K562 treated with DMSO at 1 percent for 12 hours (cell line): Measurements from ENCODE around the gene FUS. TPM values are rescaled to one million over a fixed set of nuclear protein-coding genes. Genes with fewer than 3 reads are reported as not detected.

Source experiments
- total RNA-seq: library from RNA; unstranded; fragments of 300-600 nt; gene quantifications from 2 replicates; pipeline ENCODE4 v1.2.3, GENCODE V29; 2022; ENCODE audit not compliant: insufficient read depth

FUS gene
- total RNA-seq, result 164 and 238 TPM in 2 replicates

DNA sequence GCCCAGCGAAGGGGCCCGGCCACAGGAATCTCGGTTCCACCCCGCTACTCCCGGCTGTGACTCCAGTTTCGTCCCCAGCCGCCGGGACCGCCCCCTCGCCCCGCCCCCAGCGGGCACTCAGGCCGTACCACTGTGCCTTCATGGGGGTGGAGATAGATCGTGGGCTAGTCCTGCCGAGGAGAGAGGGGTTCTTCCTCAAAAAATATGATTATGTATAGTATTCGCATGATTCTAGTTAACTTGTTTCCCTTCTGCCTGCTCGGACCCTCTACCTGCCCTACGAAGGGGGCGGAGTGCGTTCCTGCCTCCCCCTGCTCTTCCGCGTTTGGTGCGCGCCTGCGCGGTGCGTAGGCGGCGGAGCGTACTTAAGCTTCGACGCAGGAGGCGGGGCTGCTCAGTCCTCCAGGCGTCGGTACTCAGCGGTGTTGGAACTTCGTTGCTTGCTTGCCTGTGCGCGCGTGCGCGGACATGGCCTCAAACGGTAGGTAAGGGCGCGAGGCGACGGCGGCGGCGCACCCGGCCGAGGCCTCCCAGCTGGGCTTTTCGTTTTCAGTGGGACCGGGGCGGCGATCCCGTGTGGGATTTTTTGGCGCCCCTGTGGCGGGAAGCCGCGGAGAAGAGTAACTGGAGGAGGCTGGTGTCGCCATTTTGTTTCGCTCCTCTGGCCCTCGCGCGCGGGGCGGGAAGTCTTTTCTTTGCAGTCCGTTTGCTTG, at the start of gene FUS:
FUS (plus strand) TSS at position 393 of the 713 bp plus-strand sequence; CDS start at position 469, 76 bp downstream.

DNA sequence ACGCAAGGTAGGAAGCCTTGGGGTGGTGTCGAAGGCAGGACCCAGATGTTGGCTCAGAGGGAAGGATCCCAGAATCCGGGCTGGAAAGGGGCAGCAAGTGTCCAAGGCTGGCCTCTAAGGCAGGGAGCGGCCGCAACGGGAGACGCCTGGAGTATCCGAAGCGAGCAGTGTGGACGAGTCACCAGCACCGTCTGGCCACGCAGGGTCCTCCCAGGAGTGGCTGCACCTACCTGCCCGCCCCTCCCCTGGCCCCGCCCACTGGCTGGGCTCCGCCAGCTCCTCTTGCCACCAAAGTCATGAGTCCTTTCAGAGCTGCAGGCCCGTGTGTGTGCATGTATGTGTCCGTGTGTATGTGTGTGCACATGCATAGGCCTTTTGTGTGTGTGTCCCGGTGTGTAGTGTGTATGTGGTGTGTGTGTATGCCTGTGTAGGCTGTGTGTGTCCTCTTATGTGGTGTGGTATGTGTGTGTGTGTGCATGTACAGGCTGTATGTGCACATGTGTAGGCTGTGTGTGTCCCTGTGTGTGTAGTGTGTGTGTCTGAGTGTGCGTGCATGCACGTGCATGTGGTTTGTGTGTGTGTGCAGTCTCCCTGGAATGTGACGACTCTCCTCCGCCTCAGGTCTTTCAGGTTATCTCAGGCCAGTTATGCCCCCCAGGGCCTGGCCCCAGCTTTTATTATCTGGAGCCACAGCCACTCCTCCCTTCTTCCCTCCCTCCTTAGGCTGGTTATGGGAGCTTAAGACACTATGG, 44.2 kb upstream of the FUS start, which contains the start of gene PRSS8:
PRSS8 (minus strand) TSS at position 193 of the 752 bp plus-strand sequence. CDS start 229 bp downstream, outside the sequence.

DNA sequence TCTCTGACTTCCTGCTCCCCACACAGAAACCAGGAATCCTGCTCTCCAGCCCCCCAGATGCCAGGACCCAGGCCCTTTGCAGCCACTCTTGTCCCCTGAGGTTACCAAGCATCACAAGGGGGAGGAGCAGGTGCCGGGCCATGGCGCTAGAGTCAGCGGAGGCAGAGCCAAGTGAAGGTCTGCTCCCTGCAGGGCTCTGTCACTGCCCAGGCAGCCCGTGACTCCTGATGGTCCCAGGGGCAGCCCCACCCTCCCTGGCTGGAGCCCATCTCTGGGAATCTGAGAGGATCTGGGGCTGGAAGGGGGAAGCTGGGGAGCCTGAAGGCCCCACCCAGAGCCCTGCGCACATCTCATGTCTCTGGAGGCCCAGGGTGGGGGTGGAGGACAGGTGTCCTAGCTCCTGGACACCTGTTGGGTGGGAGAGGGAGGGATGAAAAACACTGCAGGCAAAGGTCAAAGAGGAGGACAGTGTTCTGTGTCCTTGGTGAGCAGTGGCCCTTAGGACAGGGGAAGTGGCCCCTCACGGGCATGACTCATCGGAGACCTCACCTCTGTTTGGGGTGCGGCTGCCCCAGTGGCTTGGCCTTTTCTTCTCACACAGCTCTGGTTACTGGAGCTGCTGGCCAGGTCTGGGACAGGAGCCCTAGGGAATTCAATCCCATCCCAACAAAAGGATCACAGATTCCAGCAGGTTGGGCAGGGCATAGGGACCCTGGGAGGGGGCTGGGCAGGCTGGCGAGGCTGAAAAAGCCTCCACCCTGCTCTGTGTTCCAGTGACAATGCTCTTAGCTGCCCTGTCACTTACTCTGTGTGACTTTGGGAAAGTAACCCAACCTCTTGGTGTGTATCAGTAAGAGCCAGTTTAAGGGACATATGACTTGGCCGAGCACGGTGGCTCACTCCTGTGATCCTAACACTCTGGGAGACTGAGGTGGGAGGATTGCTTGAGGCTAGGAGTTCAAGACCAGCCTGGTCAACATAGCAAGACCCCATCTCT, 29.7 kb upstream of the FUS start, which contains the start of gene PRSS36:
PRSS36 (minus strand) TSS at position 173 of the 997 bp plus-strand sequence; CDS start at position 142, 31 bp downstream.

DNA sequence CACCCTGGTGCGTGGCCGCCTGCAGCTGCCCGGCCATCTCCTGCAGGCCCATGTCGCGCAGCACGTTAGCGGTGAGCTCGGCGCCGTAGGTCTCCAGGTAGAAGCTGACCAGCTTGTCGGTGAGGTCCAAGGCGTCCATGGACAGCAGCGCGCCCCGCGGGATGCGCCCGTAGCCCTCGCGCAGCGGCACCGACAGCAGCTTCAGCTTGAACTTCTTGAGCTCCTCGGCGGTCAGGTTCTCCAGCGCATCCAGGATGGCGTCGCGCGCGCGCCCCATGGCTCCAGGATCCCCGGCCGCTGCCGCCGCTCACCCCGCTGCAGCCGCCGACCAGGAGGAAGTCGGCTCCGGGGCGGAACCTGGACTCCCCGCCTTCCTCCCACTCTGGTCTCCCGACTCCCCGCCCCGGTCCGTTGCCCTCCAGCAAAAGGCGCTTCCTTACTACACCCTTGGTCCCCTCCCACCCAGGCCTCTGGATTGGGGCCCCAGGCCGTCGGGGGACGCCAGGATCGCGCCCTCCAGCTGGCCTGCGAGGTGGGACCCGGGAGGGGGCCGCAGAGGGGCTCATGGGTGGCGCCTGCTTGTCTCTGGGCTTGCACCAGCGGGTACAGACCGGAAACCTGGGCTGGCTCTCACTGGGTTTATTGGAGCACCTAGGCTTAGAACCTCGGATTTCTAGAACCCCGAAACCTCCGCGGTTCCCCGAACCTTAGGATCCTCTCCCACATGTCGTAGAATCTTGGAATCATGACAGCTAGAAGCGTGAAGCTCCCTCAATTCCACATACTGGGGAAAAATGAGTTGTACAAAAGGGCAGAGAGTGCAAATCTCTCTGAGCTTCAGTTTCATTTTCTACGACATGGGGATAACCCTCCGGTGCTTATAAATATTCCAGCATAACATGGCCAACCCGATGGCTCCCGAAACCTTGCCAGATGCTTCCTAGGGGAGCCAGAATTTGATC, 22.8 kb downstream of the FUS start, which contains the start of gene PYCARD:
PYCARD (minus strand) TSS at position 347 of the 962 bp plus-strand sequence; CDS start at position 277, 70 bp downstream.

DNA sequence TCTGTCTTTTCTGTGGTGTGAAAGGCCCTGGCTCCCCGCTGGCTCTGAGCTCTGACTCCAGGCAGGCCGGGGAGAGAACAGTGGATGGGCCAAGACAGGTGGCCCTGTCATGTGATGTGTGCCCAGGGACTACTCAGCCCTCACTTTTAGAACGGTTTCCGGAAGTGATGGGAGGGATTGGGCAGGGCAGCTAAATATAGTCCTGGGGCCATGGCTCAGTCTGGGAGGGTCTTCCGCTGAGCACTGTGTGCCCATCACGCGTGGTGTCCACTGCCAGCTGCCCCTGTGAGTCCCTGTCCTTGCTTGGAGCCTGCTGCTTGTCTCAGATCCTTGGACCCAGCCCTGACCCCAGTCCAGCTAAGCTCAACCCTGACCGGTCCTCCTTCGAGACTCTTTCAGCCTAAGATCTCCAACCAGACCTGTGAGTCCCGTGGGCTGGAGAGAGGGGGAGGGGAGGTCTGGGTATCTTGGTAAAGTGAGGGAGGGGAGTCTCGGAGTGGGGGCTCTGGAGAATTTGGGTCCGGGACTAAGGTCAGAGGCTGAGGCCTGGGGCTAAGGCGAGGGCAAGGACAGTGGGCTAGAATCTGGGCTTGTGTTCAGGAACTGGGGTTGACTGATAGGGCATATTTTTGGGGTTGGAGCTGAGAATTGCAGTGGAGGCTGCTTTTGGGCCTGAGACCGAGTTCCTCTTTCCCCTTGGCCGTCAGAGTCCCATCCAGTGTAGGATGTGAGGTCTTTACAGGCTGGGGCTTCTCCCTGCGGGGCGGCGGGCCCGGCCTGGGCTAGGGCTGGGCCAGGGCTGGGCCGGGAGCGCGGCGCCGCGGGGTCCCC, 34.2 kb downstream of the FUS start, which contains the start of gene TRIM72:
TRIM72 (plus strand) TSS at position 243 of the 831 bp plus-strand sequence. CDS start 620 bp downstream, outside the sequence.

DNA sequence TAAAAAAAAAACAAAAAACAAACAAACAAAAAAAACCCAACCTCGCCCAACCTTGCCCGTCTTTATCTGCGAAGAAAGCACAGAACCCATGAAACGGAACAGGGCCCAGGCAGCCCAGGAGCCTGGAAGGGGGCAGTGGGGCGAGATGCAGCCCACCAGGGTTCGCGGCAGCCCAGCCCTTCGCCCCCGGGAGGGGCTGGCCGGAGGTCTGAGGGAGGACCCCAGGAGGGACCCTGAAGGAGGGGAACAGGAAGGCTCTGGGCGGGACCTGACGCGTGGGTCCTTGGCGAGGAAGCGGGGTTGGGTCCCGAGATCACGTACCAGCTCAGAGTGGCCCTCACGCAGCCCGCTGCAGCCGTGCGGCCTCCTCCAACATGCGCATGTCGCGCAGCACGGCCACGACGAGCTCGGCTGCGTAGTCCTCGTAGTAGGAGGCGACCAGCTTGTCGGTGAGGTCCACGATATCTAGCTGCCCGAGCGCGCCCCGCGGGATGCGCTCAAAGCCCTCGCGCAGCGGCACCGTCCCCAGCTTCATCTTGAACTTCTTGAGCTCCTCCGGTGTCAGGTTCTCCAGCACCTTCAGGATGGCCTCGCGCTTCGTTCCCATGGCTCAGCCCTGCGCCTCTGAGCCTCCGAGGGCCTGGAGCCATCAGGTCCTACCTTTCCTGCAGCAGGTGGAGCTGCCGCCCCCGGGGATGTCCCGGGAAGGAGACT, 36.6 kb downstream of the FUS start, which contains the start of gene PYDC1:
PYDC1 (minus strand) TSS at position 714 of the 714 bp plus-strand sequence; CDS start at position 607, 107 bp downstream.

Other genes with a start within 250 kb of the FUS start
- 60.2 and 70.0 TPM in 2 replicates for gene ORAI3, start 231.1 kb upstream of the FUS start, total RNA-seq
- gene SETD1A, start 222.4 kb upstream of the FUS start, total RNA-seq, result 9.2 and 21.8 TPM in 2 replicates
- 35.2 and 36.1 TPM in 2 replicates for gene HSD3B7, start 194.9 kb upstream of the FUS start, total RNA-seq
- 0.32 and 0.64 TPM in 2 replicates for gene STX1B, start 169.5 kb upstream of the FUS start, total RNA-seq
- 34.6 and 51.0 TPM in 2 replicates for gene STX4, start 146.6 kb upstream of the FUS start, total RNA-seq
- 11.3 and 15.1 TPM in 2 replicates for gene ZNF668, start 105.9 kb upstream of the FUS start, total RNA-seq
- gene ZNF646, start 105.7 kb upstream of the FUS start, total RNA-seq, result 4.9 and 20.4 TPM in 2 replicates
- 0.90 and 4.8 TPM in 2 replicates for gene PRSS53, start 91.2 kb upstream of the FUS start, total RNA-seq
- gene VKORC1, start 85.3 kb upstream of the FUS start, total RNA-seq, result 174 and 195 TPM in 2 replicates
- gene BCKDK, start 71.8 kb upstream of the FUS start, total RNA-seq, result 33.9 and 40.7 TPM in 2 replicates
- gene KAT8, start 62.5 kb upstream of the FUS start, total RNA-seq, result 63.8 and 95.3 TPM in 2 replicates
- 53.9 and 61.4 TPM in 2 replicates for gene PRSS8, start 44.4 kb upstream of the FUS start, total RNA-seq
- 1.3 and 3.2 TPM in 2 replicates for gene PRSS36, start 30.1 kb upstream of the FUS start, total RNA-seq
- 66.1 and 82.3 TPM in 2 replicates for gene PYCARD, start 22.6 kb downstream of the FUS start, total RNA-seq
- gene TRIM72, start 34.0 kb downstream of the FUS start, total RNA-seq, result not detected in 2 replicates
- gene PYDC1, start 37.0 kb downstream of the FUS start, total RNA-seq, result not detected in 2 replicates
- 1.9 and 5.0 TPM in 2 replicates for gene ITGAM, start 79.8 kb downstream of the FUS start, total RNA-seq
- 0.16 and 0.20 TPM in 2 replicates for gene ITGAX, start 175.0 kb downstream of the FUS start, total RNA-seq
- gene ITGAD, start 213.2 kb downstream of the FUS start, total RNA-seq, result not detected in 2 replicates
- gene COX6A2, start 248.2 kb downstream of the FUS start, total RNA-seq, result not detected in 2 replicates